GM08714 (cell line): ENCODE data around the gene KCNK13.
"Not testable (repeated sequence)": the region's sequence is repeated elsewhere in the genome, so short reads cannot be mapped to it uniquely, and the experiment has no call there.

Experiments used
- H3K4me3 ChIP-seq: fragments of 200-500 bp; sonication (Bioruptor generic); 2 replicates; pipeline ENCODE4 v1.5.1; 2014; ENCODE audit warnings: mild to moderate bottlenecking, low read length, inconsistent platforms
- ZNF274 ChIP-seq: IDR thresholded peaks from 2 replicates; pipeline ENCODE4 v1.6.1; 2012; ENCODE audit warnings: mild to moderate bottlenecking, low read depth, low read length

The KCNK13 gene

GRCh38 chr14:90061685-90062126 is at the start of gene KCNK13:
Gene KCNK13, plus strand, starts transcription at chr14:90061994. Its CDS starts 212 bp downstream, at chr14:90062206.
- peak within 1 kb of the TSS; percentile 54; the same call in 1 of the 2 replicates for H3K4me3 ChIP-seq
- TF ChIP-seq ZNF274, result no peak

- H3K4me3 ChIP-seq, result no peak overlapping the region
- no peak for TF ChIP-seq ZNF274
These were observed 44.4 kb upstream of the KCNK13 start for GRCh38 chr14:90017371-90017770.

DNA sequence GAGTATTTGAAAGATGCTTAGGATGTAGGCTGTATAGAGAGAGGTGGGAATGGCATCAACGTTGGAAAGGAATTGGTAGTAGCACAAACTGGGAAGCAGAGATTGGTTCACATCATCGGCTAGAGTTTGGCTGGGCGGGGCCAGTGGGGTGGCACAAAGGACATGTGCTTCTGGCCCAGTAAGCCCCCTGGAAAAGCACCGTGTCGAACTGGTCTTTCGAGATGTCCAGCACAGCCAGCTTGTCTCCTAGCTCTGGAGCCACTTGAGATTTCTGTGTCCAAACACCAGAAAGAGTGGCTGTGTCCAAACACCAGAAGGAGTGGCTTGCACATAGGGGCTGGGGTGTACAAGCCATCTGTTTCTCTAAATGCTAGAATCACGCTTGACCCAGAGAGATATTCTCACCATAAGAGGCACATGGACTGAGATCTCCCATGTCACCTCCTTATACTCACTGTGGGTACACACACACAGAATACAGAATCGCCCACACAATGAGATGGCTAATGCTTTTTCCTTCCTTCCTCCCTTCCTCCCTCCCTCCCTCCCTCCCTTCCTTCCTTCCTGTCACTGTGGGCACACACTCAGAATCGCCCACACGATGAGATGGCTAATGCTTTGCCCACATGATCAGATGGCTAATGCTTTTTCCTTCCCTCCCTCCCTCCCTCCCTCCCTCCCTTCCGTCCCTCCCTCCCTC is 41.8 kb upstream of the KCNK13 start:
- H3K4me3 ChIP-seq, result no peak overlapping the region
- TF ChIP-seq ZNF274, result no peak

DNA sequence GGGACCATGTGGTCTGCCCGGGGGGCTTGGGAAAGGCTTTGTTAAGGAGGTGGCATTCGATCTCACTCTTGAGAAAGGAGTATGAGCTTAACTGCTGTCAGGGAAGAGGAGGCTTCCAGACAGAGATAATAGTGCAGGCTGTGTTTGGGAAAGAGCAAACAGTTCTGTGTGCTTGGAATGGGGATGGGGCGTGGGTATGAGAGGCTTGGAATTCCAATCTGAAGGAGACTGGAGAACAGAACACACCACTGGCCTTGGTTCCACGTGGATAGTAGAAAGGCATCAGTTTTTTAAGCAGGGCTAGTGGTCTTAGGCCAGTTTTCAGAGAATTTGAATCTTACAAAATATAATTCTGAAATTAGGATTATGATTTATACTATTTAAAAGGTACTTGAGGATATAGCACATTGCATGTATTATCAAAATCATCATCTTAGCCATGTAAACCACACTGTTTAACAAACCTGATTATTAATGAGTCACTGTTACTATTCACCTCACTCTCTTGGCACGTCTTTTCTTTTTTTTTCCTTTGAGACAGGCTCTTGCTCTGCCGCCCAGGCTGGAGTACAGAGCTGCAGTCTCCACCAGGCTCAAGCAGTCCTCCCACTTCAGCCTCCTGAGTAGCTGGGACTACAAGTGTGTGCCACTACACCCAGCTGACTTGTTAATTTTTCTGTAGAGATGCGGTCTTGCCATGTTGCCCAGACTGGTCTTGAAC is 38.5 kb upstream of the KCNK13 start:
- no peak overlapping the region for H3K4me3 ChIP-seq
- TF ChIP-seq ZNF274, result no peak

DNA sequence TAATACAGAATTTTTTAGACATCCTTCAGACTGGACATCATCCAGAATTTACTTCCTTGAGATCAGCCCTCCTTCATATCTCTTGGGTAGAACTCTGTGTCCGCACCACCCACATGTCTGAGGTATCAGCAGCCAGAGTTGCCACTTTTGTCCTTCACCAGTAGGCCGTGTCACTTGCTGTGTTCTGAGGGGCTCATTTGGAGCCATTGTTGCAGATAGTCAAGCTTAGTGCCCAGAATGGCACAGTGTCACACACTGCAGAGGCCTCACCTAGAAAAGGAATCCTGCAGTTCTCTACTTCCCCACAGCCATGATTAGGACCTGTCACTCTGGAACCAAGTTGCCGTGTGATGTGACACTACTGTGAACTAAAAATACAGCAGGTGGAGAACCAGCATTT is 36.9 kb upstream of the KCNK13 start:
- TF ChIP-seq ZNF274, result no peak
- no peak overlapping the region for H3K4me3 ChIP-seq

DNA sequence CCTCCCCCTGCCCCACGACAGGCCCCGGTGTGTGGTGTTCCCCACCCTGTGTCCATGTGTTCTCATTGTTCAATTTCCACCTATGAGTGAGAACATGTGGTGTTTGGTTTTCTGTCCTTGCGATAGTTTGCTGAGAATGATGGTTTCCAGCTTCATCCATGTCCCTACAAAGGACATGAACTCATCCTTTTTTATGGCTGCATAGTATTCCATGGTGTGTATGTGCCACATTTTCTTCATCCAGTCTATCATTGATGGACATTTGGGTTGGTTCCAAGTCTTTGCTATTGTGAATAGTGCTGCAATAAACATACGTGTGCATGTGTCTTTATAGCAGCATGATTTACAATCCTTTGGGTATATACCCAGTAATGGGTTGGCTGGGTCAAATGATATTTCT is 35.2 kb upstream of the KCNK13 start:
- not testable (repeated sequence) for H3K4me3 ChIP-seq

GRCh38 chr14:90027842-90028241 is 34.0 kb upstream of the KCNK13 start:
- TF ChIP-seq ZNF274, result no peak
- no peak overlapping the region for H3K4me3 ChIP-seq

DNA sequence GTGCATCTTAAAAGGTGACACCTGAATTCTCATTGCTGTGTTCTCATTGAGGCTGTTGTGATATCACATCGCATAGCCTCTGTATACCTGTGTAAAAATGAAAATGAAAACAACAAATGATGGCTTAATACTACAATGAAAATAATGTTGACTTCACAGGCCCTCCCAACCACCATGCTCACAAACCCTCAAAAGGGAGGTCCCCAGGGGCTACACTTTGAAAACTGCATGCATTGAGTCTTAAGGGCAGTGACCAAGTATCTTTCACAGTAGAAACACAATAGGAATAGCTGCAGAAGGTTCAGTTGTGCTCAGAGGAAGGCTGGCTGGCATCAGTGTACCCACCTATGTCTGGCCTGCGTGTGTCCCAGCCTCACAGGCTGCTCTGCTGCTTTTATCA is 27.6 kb upstream of the KCNK13 start:
- H3K4me3 ChIP-seq, result no peak overlapping the region
- TF ChIP-seq ZNF274, result no peak

GRCh38 chr14:90034835-90035525 is 26.8 kb upstream of the KCNK13 start:
- TF ChIP-seq ZNF274, result no peak
- no peak overlapping the region for H3K4me3 ChIP-seq

- TF ChIP-seq ZNF274, result no peak
- H3K4me3 ChIP-seq, result no peak overlapping the region
These were observed 22.4 kb upstream of the KCNK13 start for GRCh38 chr14:90039253-90040010.

GRCh38 chr14:90040411-90040810 is 21.4 kb upstream of the KCNK13 start:
- no peak for TF ChIP-seq ZNF274

DNA sequence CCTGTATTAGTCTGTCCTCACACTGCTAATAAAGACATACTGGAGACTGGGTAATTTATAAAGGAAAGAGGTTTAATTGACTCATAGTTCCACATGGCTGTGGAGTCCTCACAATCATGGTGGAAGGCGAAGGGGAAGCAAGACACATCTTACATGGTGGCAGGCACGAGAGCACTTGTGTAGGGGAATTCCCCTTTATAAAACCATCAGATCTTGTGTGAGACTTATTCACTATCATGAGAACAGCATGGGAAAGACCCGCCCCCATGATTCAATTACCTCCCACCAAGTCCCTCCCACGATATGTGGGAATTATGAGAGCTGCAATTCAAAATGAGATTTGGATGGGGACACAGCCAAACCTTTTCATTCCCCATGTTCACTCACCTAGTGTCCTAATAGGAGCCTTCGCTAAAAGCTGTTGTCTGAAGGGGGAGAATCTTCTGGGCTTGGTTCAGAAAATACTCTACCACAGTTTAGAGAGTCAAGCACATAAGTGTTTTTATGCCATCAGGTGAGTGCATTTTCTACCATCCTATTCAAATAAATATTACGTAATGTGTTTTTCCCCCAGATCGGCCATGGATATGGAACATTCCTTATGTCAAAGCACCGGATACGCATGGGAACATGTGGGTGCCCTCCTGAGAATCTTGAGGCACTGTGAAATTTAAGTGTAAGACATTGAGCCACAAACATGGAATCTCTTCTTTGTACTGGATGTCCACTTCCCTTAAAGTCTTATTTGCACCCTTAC is 19.1 kb upstream of the KCNK13 start:
- no peak overlapping the region for H3K4me3 ChIP-seq
- TF ChIP-seq ZNF274, result no peak

More at GRCh38 chr14:90040411-90040810, 21.4 kb upstream of the KCNK13 start:
- H3K4me3 ChIP-seq, result no peak overlapping the region

GRCh38 chr14:90045616-90046015 is 16.2 kb upstream of the KCNK13 start:
- TF ChIP-seq ZNF274, result no peak

More at GRCh38 chr14:90045616-90046015, 16.2 kb upstream of the KCNK13 start:
- H3K4me3 ChIP-seq, result no peak overlapping the region
